ENCODE data around the gene ZFP36.

DNA sequence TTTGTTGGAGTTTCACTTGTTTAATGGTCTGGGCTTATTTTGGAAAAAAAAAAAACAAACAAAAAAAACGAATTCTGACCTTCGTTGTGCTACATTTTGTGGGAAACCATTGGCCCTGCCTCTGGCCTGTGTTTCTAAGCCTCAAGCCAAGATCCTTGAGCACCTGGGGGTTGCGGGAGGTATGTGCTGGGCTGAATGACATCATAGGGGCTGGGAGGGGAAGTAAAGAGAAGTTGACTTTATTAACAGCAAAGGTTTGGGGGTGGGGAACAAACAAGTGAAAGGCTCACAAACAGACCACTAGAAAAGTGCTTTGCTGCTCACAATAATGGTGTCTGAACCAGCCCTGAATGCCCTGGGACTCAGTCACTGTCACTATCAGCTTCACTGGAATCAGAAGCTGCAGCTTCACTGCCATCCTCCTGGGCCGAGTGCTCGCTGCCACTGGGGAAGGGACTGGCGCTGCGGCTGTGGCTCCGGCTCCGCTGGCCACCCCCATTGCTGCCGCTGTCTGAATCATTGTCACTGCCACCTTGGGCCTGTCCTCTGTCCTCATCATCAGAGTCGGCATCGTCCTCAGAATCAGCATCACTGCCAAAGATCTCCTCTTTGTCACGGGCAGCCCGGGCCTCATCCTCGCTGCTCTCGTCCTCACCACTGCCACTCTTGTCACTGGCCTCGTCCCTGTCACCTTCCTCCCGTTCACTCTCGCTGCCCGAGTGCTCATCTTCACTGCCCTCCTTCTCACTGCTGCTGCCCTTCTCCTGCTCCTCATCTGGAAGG lies 20.8 kb upstream of the ZFP36 start:
- no peak for TF ChIP-seq CTCF (IDR thresholded peaks at IDR 0.05; ENCODE audit: low read depth, low read length, poor library complexity, severe bottlenecking)
- TF ChIP-seq EZH2phosphoT487 (IDR thresholded peaks at IDR 0.05; ENCODE audit: borderline replicate concordance, low read length): no peak
